ENCODE results near the gene GOLM1. TPM values are rescaled to one million over a fixed set of nuclear protein-coding genes. Genes with fewer than 3 reads are reported as not detected.

GOLM1 gene
- total and polyA plus RNA-seq, 9 donors, result 17.5 to 76.7 (median 36.4) TPM

DNA sequence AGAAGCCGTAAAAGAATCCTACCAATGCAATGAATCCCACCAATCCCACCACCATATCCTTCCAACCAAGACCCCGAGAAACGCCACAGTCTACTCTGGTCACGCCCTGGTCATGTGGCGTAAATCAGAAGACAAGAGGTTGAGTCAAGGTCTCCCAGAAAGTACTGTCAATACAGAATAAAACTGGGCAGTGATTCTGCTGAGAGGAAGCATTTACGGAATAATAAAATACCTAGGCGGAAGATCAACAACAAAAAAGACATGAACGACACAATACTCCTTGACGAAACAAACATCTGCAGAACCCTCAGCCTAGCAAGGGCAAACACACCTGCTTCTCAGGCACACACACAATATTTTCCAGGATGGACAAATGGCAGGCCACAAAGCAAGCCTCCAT, 62.8 kb downstream of the GOLM1 start:
- intact Hi-C loops (cut with DNase I), result no loop called here
- 94 to 95% (median 95%) methylated on average over 9 of the region's 9 CpGs for WGBS, 3 donors

DNA sequence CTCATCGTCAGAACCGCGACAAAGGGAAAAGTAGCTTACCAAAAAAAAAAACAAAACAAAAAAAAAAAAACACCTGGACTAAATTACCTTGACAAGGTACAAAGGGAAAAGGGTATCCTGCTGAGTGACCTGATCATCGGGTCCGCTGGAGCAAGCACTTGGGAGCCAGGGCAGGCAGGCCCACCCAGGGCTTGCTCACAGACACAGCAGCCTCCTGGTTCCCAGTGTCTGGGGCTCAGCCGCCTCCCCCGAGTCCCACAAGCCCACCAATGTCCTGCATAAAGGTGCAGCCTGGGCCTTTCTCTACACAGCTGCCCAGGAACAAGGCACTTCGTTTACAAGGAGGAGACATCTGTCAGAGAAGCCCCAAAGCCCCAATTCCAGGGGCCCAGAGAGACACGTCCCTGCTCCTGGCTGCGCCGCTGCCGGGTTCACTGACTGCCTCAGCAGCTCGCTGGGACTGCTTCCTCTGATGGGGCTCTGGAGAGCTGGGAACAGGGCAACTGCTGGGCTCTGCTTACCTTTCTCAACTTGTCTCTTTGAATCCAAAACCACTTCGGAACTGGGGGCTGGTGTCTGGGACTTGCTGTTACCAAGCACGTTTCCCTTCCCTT, 63.4 kb downstream of the GOLM1 start:
- 83 to 88% (median 85%) methylated on average over 13 to 15 of the region's 15 CpGs for WGBS, 3 donors
- Histone ChIP-seq H3K4me3 (no peak overlapping the region), H3K36me3 (no peaks in the 10 kb centered on the region), H3K27me3 (no peaks in the 10 kb centered on the region), H3K27ac (no peak overlapping the region), H3K4me1 (ENCODE audit: insufficient read depth) (no peaks in the 10 kb centered on the region), H3K9me3 (no peaks in the 10 kb centered on the region)
- DNase-seq, result no peak
- TF ChIP-seq POLR2A (IDR thresholded peaks at IDR 0.05) (no peak), EP300 (IDR thresholded peaks at IDR 0.05) (no peak)
- TF ChIP-seq, protein P1, sequence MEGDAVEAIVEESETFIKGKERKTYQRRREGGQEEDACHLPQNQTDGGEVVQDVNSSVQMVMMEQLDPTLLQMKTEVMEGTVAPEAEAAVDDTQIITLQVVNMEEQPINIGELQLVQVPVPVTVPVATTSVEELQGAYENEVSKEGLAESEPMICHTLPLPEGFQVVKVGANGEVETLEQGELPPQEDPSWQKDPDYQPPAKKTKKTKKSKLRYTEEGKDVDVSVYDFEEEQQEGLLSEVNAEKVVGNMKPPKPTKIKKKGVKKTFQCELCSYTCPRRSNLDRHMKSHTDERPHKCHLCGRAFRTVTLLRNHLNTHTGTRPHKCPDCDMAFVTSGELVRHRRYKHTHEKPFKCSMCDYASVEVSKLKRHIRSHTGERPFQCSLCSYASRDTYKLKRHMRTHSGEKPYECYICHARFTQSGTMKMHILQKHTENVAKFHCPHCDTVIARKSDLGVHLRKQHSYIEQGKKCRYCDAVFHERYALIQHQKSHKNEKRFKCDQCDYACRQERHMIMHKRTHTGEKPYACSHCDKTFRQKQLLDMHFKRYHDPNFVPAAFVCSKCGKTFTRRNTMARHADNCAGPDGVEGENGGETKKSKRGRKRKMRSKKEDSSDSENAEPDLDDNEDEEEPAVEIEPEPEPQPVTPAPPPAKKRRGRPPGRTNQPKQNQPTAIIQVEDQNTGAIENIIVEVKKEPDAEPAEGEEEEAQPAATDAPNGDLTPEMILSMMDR (IDR thresholded peaks at IDR 0.05), result no peak
- intact Hi-C loops (cut with DNase I), result no loop called here

More for the DNA sequence above, 62.8 kb downstream of the GOLM1 start:
- peaks cover under 1% of the 10 kb centered on the region for H3K4me1 ChIP-seq (ENCODE audit: insufficient read depth)
- H3K27ac ChIP-seq, result no peak overlapping the region
- H3K36me3 ChIP-seq, result no peaks in the 10 kb centered on the region
- H3K9me3 ChIP-seq, result no peaks in the 10 kb centered on the region
- DNase-seq, result no peak
- no peaks in the 10 kb centered on the region for H3K27me3 ChIP-seq
- no peak overlapping the region for H3K4me3 ChIP-seq
- TF ChIP-seq, protein P1 (IDR thresholded peaks at IDR 0.05), result no peak
- TF ChIP-seq POLR2A (IDR thresholded peaks at IDR 0.05) (no peak), EP300 (IDR thresholded peaks at IDR 0.05) (no peak)

DNA sequence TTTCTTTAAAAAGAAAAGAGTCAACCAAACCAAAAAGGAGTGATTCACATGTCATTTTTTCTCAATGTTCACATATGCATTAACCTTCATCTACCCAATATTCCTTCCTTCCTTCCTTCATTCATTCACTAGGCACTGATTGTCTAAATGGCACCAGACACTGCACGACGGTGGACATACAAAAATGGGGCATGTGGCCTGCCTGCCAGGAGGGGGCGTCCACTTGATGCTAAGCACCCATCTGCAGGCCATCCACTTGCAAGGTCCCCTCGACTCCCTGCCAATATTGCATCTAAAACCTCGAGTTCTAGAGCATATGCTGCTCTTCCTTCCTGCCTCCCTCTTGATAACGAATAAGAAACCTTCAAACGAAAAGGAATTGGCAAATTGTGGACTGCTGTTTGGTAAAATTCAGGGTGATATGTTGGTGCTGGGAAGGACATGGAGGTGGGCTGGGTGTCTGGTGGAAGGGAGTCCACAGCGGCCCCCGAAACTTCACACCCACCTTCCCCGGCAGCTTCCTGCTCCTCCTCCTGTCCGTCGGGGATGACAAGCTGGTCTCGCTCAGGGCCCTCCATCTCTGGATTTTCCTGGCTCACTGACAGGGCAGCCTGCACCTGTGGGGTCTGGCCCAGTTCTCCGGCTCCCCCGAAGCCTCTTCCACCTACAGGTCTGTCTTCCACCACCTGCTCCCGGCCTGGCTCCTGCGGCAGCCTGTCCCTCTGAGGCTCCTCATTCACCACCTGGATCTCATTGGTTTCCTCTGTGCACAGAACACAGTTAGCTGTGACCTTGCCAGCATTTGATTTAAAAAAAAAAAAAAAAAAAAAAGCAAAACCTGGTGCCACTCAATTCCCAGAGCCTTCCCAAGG, 64.3 kb downstream of the GOLM1 start:
- TF ChIP-seq, protein P1 (IDR thresholded peaks at IDR 0.05), result no peak
- TF ChIP-seq EP300 (IDR thresholded peaks at IDR 0.05) (no peak), POLR2A (IDR thresholded peaks at IDR 0.05) (no peak)
- Histone ChIP-seq H3K27me3 (no peaks in the 10 kb centered on the region), H3K9me3 (no peaks in the 10 kb centered on the region), H3K4me1 (ENCODE audit: insufficient read depth) (no peaks in the 10 kb centered on the region), H3K36me3 (no peaks in the 10 kb centered on the region), H3K4me3 (no peak overlapping the region), H3K27ac (no peak overlapping the region)
- WGBS, 3 donors, result 66 to 71% (median 70%) methylated on average over 17 of the region's 17 CpGs
- no peak for DNase-seq
- intact Hi-C loops (cut with DNase I), result loop anchor here in 1 of 4 donors (5.0 kb wide), 1 partner anchor 198 kb away; no protein-coding TSS in a partner anchor

DNA sequence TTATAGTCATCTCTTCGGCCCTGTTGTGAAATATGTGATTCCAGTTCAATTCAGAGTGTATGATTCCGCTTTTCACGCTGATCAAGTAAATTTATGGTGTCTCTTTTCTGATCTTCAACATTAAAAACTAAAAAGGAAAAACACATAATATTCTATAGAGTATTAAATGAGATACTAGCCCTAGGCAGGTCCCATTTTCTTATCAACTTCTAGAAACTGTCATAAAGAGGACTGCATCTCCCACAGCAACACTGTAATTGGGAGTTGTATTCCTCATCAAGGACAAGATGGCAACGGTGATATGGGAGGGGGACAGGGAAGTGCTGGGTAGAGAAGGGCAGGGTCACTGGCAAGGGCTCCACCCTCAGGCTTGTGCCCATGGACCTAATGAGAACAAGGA, 71.6 kb downstream of the GOLM1 start:
- no peaks in the 10 kb centered on the region for H3K36me3 ChIP-seq

More for the DNA sequence above, 71.6 kb downstream of the GOLM1 start:
- Histone ChIP-seq H3K27me3 (no peaks in the 10 kb centered on the region), H3K9me3 (no peaks in the 10 kb centered on the region), H3K27ac (no peak overlapping the region), H3K4me1 (ENCODE audit: insufficient read depth) (no peaks in the 10 kb centered on the region), H3K4me3 (no peak overlapping the region)
- TF ChIP-seq EP300 (IDR thresholded peaks at IDR 0.05) (no peak), POLR2A (IDR thresholded peaks at IDR 0.05) (no peak)
- TF ChIP-seq, protein P1 (IDR thresholded peaks at IDR 0.05), result no peak
- 94 to 95% (median 95%) methylated on average over 4 of the region's 4 CpGs for WGBS, 3 donors
- DNase-seq, result no peak
- intact Hi-C loops (cut with DNase I), result no loop called here
